ENCODE data around the gene PIK3C2G.
"Not testable (repeated sequence)": the region's sequence is repeated elsewhere in the genome, so short reads cannot be mapped to it uniquely, and the experiment has no call there.

Gene PIK3C2G

DNA sequence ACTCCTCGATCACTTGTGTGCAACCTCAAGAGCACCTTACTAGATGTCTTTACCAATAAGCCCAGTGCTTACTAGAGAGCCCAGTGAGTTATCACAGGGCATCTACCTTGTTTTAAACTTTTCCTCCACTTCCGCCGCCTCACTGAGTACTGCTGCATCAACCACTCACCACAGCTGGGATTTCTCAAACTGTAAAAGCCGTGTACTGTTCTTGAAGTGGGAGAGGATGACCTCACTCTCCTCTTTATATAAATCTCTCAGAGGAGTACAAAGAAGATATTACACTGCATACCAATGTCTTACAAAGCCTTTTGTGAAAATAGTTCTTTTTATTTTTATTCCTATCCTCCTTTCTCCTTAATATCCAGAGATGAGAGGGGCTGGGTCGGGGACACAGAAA is 382.4 kb downstream of the PIK3C2G start:
- peak; percentile 50 for DNase-seq (ENCODE audit: low read depth, low spot score)

GRCh38 chr12:18644564-18644963 is 383.2 kb downstream of the PIK3C2G start:
- DNase-seq (ENCODE audit: low read depth, low spot score), result no peak

GRCh38 chr12:18646286-18646890 is 385.1 kb downstream of the PIK3C2G start:
- DNase-seq (ENCODE audit: low read depth, low spot score), result no peak

GRCh38 chr12:18651525-18651924 is 390.2 kb downstream of the PIK3C2G start:
- DNase-seq (ENCODE audit: low read depth, low spot score), result no peak

DNA sequence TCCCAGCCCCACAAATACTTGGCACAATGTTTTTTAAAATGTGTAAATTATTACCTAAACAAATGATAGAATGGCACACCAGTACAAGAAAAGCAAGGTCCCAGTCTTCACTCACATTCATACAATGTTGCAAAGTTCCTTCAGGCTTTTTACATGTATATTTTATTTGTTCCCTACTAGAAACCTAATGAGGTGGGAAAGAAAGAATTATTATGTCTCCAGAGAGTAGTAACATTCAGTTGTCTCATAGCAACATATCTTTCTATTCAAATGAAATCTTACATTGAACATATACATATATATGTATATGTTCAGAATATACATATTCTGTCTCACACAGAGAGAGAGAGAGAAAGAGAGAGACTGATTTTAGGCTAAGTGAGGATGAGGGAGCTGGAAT is 391.3 kb downstream of the PIK3C2G start:
- DNase-seq (ENCODE audit: low read depth, low spot score), result no peak

DNA sequence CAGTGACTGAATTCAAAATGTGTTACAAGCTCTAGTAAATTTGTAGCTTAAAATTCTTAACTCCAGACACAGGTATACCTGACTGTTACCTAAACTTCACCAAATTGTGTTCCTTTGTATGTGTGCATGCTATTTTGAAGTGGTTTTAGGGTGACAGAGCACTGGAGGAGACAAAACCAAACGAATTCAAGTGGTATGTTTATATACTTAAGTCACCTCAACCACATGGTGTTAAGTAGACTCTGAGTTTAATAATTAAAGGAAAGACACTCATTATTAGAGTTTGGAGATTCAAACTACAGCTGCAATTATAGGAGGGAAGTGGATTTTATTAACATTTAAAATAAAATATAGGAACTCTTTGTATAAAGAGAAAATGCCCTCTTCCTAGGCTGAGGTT is 392.1 kb downstream of the PIK3C2G start:
- no peak for DNase-seq (ENCODE audit: low read depth, low spot score)

- no peak for DNase-seq (ENCODE audit: low read depth, low spot score)
These were observed 394.0 kb downstream of the PIK3C2G start for GRCh38 chr12:18655351-18655750.

DNA sequence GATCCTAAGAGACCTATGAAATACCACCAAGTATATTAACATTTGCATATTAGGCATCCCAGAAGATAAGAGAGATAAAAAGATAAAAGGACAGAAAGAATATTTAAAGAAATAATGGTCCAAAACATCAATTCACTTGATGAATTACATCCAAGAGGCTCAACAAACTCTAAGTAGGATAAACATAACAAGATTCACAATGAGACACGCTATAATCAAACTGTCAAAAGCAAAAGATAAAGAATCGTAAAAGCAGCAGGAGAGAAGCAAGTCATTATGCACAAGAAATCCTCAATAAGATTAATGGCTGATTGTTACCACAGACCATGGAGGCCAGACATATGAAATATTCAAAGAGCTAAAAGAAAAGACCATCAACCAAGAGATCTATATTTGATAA is 396.9 kb downstream of the PIK3C2G start:
- DNase-seq (ENCODE audit: low read depth, low spot score), result no peak

GRCh38 chr12:18658829-18659228 is 397.5 kb downstream of the PIK3C2G start:
- DNase-seq (ENCODE audit: low read depth, low spot score), result no peak

GRCh38 chr12:18676141-18676540 is 414.8 kb downstream of the PIK3C2G start:
- no peak for DNase-seq (ENCODE audit: low read depth, low spot score)

DNA sequence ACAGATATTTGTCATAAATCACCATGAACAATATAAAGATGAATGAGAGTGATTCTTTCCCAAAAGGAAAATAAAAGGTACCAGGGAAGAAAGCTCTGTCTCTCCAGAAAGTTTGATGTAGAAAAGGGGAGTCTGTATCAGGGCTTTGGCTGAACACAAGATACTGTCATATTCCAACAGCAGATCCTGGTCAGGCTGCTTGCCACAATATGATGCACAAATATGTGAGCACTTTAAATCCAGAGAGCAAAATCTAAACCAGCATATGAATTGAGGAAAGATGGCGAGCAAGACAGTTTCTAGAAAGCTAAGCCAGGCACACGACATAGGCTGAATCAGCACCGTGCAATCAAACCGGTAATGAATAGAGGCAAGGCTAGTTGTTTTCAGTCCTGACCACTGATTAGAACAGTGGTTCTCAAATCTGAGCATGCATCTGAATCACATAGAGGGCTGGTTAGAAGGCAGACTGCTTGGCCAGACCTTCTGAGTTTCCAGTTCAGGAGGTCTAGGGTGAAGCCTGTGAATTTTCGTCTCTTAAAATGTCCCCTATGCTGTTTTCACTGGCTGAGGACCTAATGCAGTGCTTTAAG is 415.8 kb downstream of the PIK3C2G start:
- DNase-seq (ENCODE audit: low read depth, low spot score), result peak; percentile 45

DNA sequence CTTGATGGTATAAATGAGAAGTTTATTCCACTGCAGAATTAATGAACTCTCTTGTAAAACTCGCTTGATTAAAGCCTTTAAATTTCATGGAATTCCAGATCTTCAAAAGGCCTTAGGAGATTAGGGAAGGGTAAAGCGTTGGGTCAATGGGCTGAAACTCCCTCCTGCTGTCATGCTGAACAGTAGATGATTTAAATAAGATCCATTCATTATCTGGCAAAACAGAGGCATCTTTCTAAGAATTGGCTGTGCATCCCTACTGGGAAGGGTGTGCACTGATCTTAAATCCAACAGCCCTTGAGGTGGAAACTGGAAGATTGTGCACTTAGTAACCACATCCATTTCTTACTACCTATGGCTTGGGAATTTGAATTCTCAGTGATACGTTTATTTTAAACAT is 420.5 kb downstream of the PIK3C2G start:
- no peak for DNase-seq (ENCODE audit: low read depth, low spot score)

GRCh38 chr12:18683327-18684013 is 422.2 kb downstream of the PIK3C2G start:
- DNase-seq (ENCODE audit: low read depth, low spot score), result no peak

DNA sequence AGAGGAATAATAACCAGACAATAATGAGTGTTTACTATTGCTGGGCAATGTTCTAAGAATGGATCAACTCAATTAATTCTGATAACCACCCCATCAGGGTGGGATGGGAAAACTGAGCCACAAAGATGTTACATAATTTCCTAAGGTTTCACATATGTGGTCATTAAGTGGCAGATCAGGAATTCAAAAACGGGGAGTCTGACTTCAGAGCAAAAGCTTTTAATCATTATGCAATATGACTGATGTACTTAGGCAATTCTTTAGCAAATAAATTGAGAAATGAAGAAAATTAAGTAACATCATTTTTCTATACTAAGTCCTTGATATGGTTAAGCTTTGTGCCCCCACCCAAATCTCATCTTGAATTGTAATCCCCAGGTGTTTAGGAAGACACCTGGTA is 423.1 kb downstream of the PIK3C2G start:
- DNase-seq (ENCODE audit: low read depth, low spot score), result no peak

- no peak for DNase-seq (ENCODE audit: low read depth, low spot score)
These were observed 428.5 kb downstream of the PIK3C2G start for GRCh38 chr12:18689771-18690170.

GRCh38 chr12:18690653-18691052 is 429.3 kb downstream of the PIK3C2G start:
- DNase-seq (ENCODE audit: low read depth, low spot score), result peak; percentile 4

DNA sequence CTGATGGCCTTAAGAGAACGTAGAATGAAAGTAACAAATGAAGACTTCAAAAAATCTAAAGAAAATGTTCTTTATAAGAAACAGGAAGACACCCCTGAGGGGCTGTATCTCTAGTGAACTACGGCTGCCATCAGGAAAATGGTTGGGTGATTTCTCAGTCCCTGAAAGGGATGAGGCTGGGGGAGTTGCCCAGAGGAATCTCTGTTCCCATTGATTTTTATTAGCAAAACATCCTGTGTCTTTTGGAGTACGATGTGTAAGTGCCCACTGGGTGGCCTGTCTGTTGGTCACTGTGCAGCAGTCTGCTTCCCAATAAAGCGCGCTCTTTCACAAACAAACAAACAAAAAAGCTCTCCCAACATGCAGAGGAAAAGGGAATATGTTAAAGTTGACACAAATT is 432.7 kb downstream of the PIK3C2G start:
- DNase-seq (ENCODE audit: low read depth, low spot score), result not testable (repeated sequence)

DNA sequence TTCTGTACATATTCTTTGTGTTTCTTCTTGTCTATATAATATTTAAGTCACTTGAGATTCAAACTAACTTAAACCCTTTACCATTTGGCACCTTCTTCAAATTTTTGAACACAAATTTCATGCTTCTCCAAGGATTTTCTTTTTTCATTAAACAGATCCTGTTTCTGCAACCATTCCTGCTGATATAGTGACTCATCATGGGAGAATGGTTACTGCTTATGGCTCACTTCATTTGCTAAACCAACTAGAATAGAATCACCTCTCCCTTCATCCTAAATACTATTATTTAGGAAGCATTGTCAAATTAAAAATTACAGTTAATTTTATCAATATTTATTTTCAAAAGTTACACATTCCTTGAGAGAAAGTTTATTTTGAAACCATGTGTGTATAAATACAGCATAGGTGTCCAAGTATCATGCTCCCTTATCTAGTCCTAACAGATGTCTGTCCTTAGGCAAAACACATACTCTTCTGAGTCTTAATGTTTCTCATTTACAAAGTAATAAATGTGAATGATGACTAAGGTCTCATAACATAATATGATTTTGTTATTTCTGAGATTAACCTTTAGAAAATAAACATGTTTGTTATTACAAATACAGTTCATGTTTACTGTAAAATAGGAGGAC is 435.8 kb downstream of the PIK3C2G start:
- DNase-seq (ENCODE audit: low read depth, low spot score), result peak; percentile 60
